ENCODE results near the gene MPIG6B.

MPIG6B gene

GRCh38 chr6:31700740-31701401 is 22.3 kb upstream of the MPIG6B start:
- H3K4me2 ChIP-seq (ENCODE audit: low read length): peak overlapping the region; percentile 74
- peaks cover 32% of the 10 kb centered on the region for H3K36me3 ChIP-seq (ENCODE audit: control insufficient read depth, low read length)
- no peaks in the 10 kb centered on the region for H3K9me2 ChIP-seq (replicated peaks; ENCODE audit: control insufficient read depth, low read length)
- no peaks in the 10 kb centered on the region for H3K27me3 ChIP-seq (ENCODE audit: control insufficient read depth, low read length)
- H3K4me3 ChIP-seq (ENCODE audit: low read length): no peak overlapping the region
- peaks cover 12% of the 10 kb centered on the region for H3F3A ChIP-seq (ENCODE audit: control insufficient read depth, insufficient read depth)
- peaks cover 24% of the 10 kb centered on the region for H3K79me2 ChIP-seq (ENCODE audit: control insufficient read depth, low read length)
- peaks cover 23% of the 10 kb centered on the region for H3K4me1 ChIP-seq (ENCODE audit: control insufficient read depth, low read length)
- TF ChIP-seq, protein P1, sequence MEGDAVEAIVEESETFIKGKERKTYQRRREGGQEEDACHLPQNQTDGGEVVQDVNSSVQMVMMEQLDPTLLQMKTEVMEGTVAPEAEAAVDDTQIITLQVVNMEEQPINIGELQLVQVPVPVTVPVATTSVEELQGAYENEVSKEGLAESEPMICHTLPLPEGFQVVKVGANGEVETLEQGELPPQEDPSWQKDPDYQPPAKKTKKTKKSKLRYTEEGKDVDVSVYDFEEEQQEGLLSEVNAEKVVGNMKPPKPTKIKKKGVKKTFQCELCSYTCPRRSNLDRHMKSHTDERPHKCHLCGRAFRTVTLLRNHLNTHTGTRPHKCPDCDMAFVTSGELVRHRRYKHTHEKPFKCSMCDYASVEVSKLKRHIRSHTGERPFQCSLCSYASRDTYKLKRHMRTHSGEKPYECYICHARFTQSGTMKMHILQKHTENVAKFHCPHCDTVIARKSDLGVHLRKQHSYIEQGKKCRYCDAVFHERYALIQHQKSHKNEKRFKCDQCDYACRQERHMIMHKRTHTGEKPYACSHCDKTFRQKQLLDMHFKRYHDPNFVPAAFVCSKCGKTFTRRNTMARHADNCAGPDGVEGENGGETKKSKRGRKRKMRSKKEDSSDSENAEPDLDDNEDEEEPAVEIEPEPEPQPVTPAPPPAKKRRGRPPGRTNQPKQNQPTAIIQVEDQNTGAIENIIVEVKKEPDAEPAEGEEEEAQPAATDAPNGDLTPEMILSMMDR (IDR thresholded peaks at IDR 0.05; ENCODE audit: low read depth, low read length, poor library complexity, severe bottlenecking): no peak
- no peak for TF ChIP-seq EZH2phosphoT487 (IDR thresholded peaks at IDR 0.05; ENCODE audit: borderline replicate concordance, low read length)
- 0 out of 2 replicates have a peak, but pooled peaks cover 4% of the 10 kb centered on the region for H4K20me1 ChIP-seq (ENCODE audit: control insufficient read depth, insufficient read depth, low read depth, low read length)
- H3K9me3 ChIP-seq (ENCODE audit: control insufficient read depth, insufficient read depth, low read length): no peaks in the 10 kb centered on the region
- no peak overlapping the region for H3K27ac ChIP-seq (ENCODE audit: low read depth, low read length)

GRCh38 chr6:31701666-31702404 is 21.3 kb upstream of the MPIG6B start:
- H3K79me2 ChIP-seq (ENCODE audit: control insufficient read depth, low read length): peaks cover 24% of the 10 kb centered on the region
- no peak for TF ChIP-seq EZH2phosphoT487 (IDR thresholded peaks at IDR 0.05; ENCODE audit: borderline replicate concordance, low read length)
- TF ChIP-seq, protein P1 (IDR thresholded peaks at IDR 0.05; ENCODE audit: low read depth, low read length, poor library complexity, severe bottlenecking): no peak
- H3K27ac ChIP-seq (ENCODE audit: low read depth, low read length): peak overlapping the region; percentile 74

DNA sequence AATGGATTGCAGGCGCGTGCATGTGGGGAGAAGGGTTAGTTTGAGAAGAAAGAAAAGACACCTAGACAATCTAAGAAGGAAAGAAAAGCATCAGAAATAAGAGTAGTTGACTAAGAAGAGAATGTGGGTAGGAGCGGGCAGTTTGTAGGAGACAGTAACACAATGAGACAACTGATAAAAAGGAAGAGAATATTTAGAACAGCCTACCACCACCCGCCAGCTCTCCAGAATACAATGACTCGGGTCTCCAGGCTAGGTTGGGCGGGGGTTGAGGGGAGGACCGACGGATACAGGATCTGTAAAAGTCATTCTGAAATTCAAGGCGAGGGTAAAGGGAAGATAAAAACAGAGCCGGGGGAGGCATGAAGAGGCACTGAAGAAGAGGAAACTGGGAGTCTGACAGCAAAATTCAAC is 20.8 kb upstream of the MPIG6B start:
- Histone ChIP-seq H3K79me2 (ENCODE audit: control insufficient read depth, low read length) (peaks cover 24% of the 10 kb centered on the region), H3K9me2 (replicated peaks; ENCODE audit: control insufficient read depth, low read length) (no peaks in the 10 kb centered on the region), H3F3A (ENCODE audit: control insufficient read depth, insufficient read depth) (peaks cover 13% of the 10 kb centered on the region), H4K20me1 (ENCODE audit: control insufficient read depth, insufficient read depth, low read depth, low read length) (0 out of 2 replicates have a peak, but pooled peaks cover 4% of the 10 kb centered on the region), H3K4me1 (ENCODE audit: control insufficient read depth, low read length) (peaks cover 23% of the 10 kb centered on the region), H3K27ac (ENCODE audit: low read depth, low read length) (peak overlapping the region; percentile 74), H3K4me2 (ENCODE audit: low read length) (peak overlapping the region; percentile 74), H3K27me3 (ENCODE audit: control insufficient read depth, low read length) (no peaks in the 10 kb centered on the region), H3K9me3 (ENCODE audit: control insufficient read depth, insufficient read depth, low read length) (no peaks in the 10 kb centered on the region), H3K4me3 (ENCODE audit: low read length) (peak overlapping the region; percentile 88), H3K36me3 (ENCODE audit: control insufficient read depth, low read length) (peaks cover 24% of the 10 kb centered on the region)
- TF ChIP-seq, protein P1 (IDR thresholded peaks at IDR 0.05; ENCODE audit: low read depth, low read length, poor library complexity, severe bottlenecking): no peak
- TF ChIP-seq EZH2phosphoT487 (IDR thresholded peaks at IDR 0.05; ENCODE audit: borderline replicate concordance, low read length): no peak

More at GRCh38 chr6:31701666-31702404, 21.3 kb upstream of the MPIG6B start:
- Histone ChIP-seq H4K20me1 (ENCODE audit: control insufficient read depth, insufficient read depth, low read depth, low read length) (0 out of 2 replicates have a peak, but pooled peaks cover 4% of the 10 kb centered on the region), H3F3A (ENCODE audit: control insufficient read depth, insufficient read depth) (peaks cover 13% of the 10 kb centered on the region), H3K27me3 (ENCODE audit: control insufficient read depth, low read length) (no peaks in the 10 kb centered on the region), H3K4me1 (ENCODE audit: control insufficient read depth, low read length) (peaks cover 23% of the 10 kb centered on the region), H3K9me2 (replicated peaks; ENCODE audit: control insufficient read depth, low read length) (no peaks in the 10 kb centered on the region), H3K4me3 (ENCODE audit: low read length) (peak overlapping the region; percentile 88), H3K36me3 (ENCODE audit: control insufficient read depth, low read length) (peaks cover 30% of the 10 kb centered on the region), H3K4me2 (ENCODE audit: low read length) (peak overlapping the region; percentile 74), H3K9me3 (ENCODE audit: control insufficient read depth, insufficient read depth, low read length) (no peaks in the 10 kb centered on the region)
